ENCODE measurements around the gene TOX2. TPM values are rescaled to one million over a fixed set of nuclear protein-coding genes. Genes with fewer than 3 reads are reported as not detected.

Gene TOX2
- total and polyA plus RNA-seq, 2 donors from 2014 or later: 4.7 to 5.9 TPM

DNA sequence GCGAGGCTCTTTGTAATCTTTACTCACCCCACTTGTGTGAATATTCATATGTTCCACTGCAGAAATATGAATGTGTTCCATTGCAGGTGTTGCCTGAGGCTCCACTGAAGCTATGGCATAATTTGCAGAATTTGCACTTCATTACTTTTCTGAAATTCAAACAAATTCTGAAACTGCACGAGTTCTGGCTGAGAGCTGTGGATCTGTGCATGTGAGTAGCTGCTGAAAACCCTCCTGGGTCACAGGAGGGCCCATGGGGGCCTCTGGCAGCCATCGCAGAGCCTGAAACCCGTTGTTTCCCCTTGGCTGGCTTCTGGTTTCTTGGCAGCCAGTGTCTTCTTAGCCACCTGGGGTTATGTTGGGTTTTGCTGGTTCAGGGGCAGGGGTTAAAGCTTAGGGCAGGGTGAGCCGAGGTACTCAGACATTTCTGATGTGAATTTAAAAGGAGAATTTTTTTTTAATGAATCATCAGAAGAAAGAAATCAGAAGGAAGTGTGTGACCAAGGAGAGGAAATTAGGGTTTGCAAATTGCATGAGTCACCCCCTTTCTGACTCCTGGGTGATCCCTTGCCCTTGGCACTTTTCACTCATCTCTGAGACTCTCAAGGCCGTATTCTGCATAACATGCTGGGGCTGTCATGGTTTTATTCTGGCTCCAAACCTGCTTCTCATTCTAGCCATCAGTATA is 40.6 kb downstream of the TOX2 start:
- TF ChIP-seq, protein P1, sequence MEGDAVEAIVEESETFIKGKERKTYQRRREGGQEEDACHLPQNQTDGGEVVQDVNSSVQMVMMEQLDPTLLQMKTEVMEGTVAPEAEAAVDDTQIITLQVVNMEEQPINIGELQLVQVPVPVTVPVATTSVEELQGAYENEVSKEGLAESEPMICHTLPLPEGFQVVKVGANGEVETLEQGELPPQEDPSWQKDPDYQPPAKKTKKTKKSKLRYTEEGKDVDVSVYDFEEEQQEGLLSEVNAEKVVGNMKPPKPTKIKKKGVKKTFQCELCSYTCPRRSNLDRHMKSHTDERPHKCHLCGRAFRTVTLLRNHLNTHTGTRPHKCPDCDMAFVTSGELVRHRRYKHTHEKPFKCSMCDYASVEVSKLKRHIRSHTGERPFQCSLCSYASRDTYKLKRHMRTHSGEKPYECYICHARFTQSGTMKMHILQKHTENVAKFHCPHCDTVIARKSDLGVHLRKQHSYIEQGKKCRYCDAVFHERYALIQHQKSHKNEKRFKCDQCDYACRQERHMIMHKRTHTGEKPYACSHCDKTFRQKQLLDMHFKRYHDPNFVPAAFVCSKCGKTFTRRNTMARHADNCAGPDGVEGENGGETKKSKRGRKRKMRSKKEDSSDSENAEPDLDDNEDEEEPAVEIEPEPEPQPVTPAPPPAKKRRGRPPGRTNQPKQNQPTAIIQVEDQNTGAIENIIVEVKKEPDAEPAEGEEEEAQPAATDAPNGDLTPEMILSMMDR (IDR thresholded peaks at IDR 0.05; ENCODE audit: borderline replicate concordance, extremely low read depth, insufficient read depth): no peak
- no peaks in the 10 kb centered on the region for H3K36me3 ChIP-seq (ENCODE audit: control insufficient read depth in 2 of 3, insufficient read depth in 3 of 3, low read length in 3 of 3)
- no peak for FAIRE-seq
- intact Hi-C loops (cut with DNase I): no loop called here
- H3K4me3 ChIP-seq (ENCODE audit: low read length in 3 of 3): no peak overlapping the region
- DNase-seq: no peak
- no peaks in the 10 kb centered on the region for H3K27me3 ChIP-seq (ENCODE audit: control insufficient read depth, insufficient read depth, low read length)
- no peak overlapping the region for H3K9ac ChIP-seq (ENCODE audit: low read length in 3 of 3)
- no peak overlapping the region for H3K27ac ChIP-seq (ENCODE audit: low read depth in 2 of 2, low read length in 2 of 2)
- H3K9me3 ChIP-seq (ENCODE audit: control insufficient read depth in 2 of 3, insufficient read depth in 1 of 3, low read length in 3 of 3): no peaks in the 10 kb centered on the region
- peaks cover 0 to 9% (median 4%) of the 10 kb centered on the region in 3 donors for H3K4me1 ChIP-seq (ENCODE audit: control insufficient read depth in 2 of 3, insufficient read depth in 2 of 3, low read depth in 1 of 3, low read length in 3 of 3)

DNA sequence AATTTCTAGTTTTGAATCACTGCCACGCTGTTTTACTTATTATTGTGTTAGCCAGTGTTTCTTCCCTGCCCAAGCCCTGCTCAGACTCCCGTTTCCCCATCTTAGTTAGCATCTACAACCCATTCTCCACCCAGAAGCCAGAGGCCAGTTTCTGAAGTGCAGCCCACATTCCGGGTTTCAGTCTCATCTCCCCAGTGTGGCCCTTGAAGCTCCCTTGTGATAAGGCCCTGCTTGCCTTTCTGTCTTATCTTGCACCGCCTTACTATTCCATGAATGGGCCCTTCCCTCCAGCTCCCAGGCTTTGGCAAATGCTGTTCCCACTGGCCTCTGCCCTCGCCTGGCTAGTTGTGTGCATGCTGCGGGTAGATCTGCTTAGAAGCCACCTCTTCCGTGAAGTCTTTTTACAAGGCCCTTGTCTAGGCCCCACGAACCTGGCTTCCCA is 41.1 kb downstream of the TOX2 start:
- H3K9ac ChIP-seq (ENCODE audit: low read length in 3 of 3): no peak overlapping the region
- no peak for DNase-seq
- no peak for FAIRE-seq

DNA sequence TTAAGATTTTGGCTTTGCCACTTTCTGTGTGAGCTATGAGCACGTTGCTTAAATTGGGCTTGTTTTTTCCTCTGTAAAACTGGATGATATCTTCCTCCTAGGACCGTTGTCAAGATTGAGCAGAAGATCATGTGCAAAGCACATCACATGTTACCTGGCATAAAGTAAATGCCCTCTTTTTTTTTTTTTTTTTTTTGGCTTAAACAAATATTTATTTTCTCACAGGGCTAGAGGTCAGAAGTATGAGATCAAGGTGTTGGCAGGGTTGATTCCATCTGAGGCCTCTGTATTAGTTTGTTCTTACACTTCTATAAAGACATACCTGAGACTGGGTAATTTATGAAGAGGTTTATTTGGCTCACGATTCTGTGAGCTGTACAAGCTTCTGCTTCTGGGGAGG is 42.7 kb downstream of the TOX2 start:
- Histone ChIP-seq H3K4me3 (ENCODE audit: low read length in 3 of 3) (no peak overlapping the region), H3K9me3 (ENCODE audit: control insufficient read depth in 2 of 3, insufficient read depth in 1 of 3, low read length in 3 of 3) (no peaks in the 10 kb centered on the region), H3K27me3 (ENCODE audit: control insufficient read depth, insufficient read depth, low read length) (no peaks in the 10 kb centered on the region), H3K36me3 (ENCODE audit: control insufficient read depth in 2 of 3, insufficient read depth in 3 of 3, low read length in 3 of 3) (no peaks in the 10 kb centered on the region), H3K4me1 (ENCODE audit: control insufficient read depth in 2 of 3, insufficient read depth in 2 of 3, low read depth in 1 of 3, low read length in 3 of 3) (peaks cover 0 to 9% (median 4%) of the 10 kb centered on the region in 3 donors), H3K9ac (ENCODE audit: low read length in 3 of 3) (no peak overlapping the region), H3K27ac (ENCODE audit: low read depth in 2 of 2, low read length in 2 of 2) (no peak overlapping the region)
- FAIRE-seq (no peak), DNase-seq (no peak)
- intact Hi-C loops (cut with DNase I): no loop called here
- TF ChIP-seq, protein P1 (IDR thresholded peaks at IDR 0.05; ENCODE audit: borderline replicate concordance, extremely low read depth, insufficient read depth): no peak

More for the DNA sequence above, 41.1 kb downstream of the TOX2 start:
- Histone ChIP-seq H3K27ac (ENCODE audit: low read depth in 2 of 2, low read length in 2 of 2) (no peak overlapping the region), H3K9me3 (ENCODE audit: control insufficient read depth in 2 of 3, insufficient read depth in 1 of 3, low read length in 3 of 3) (no peaks in the 10 kb centered on the region), H3K36me3 (ENCODE audit: control insufficient read depth in 2 of 3, insufficient read depth in 3 of 3, low read length in 3 of 3) (no peaks in the 10 kb centered on the region), H3K4me1 (ENCODE audit: control insufficient read depth in 2 of 3, insufficient read depth in 2 of 3, low read depth in 1 of 3, low read length in 3 of 3) (peaks cover 0 to 9% (median 4%) of the 10 kb centered on the region in 3 donors), H3K27me3 (ENCODE audit: control insufficient read depth, insufficient read depth, low read length) (no peaks in the 10 kb centered on the region), H3K4me3 (ENCODE audit: low read length in 3 of 3) (no peak overlapping the region)
- intact Hi-C loops (cut with DNase I): no loop called here
- TF ChIP-seq, protein P1 (IDR thresholded peaks at IDR 0.05; ENCODE audit: borderline replicate concordance, extremely low read depth, insufficient read depth): no peak
